Breast epithelium (tissue), 3 donors: ENCODE measurements around the gene SRSF10.

Experiments
- CTCF ChIP-seq, 3 donors: fragments of 450-650 bp; IDR thresholded peaks; one replicate each; pipeline ENCODE4 v1.5.1; 2016 to 2017; ENCODE audit warnings: antibody characterized with exemption in 3 of 3, mild to moderate bottlenecking in 3 of 3, moderate library complexity in 3 of 3
- POLR2A ChIP-seq: fragments of 450-650 bp; IDR thresholded peaks from one replicate; pipeline ENCODE4 v1.6.1; 2016; ENCODE audit warnings: antibody characterized with exemption, mild to moderate bottlenecking, moderate library complexity
- POLR2AphosphoS5 ChIP-seq, 3 donors: sonication (generic); formaldehyde crosslinking; IDR thresholded peaks; one replicate each; pipeline ENCODE4 v1.6.1; 2017; ENCODE audit warnings: antibody characterized with exemption in 3 of 3

- no peak for TF ChIP-seq CTCF (IDR thresholded peaks at IDR 0.05)
- TF ChIP-seq POLR2AphosphoS5 (IDR thresholded peaks at IDR 0.05): no peak
- TF ChIP-seq POLR2A: no peak
These were observed 25.0 kb upstream of the SRSF10 start for GRCh38 chr1:24005163-24005562.
